HG03139 (cell line): ENCODE data around the gene LHPP.
A peak's percentile ranks its signal among the peaks of the same experiment; 100 is the strongest.
"Not testable (repeated sequence)": the region's sequence is repeated elsewhere in the genome, so short reads cannot be mapped to it uniquely, and the experiment has no call there.

Experiments
- ATAC-seq: cut with Tn5 transposase; IDR thresholded peaks from one replicate; pipeline ENCODE4 v1.9.1; 2021; ENCODE audit not compliant: unreplicated experiment

The LHPP gene

GRCh38 chr10:124461642-124462347 lies at the start of gene LHPP:
LHPP (plus strand) TSS chr10:124461823; CDS start chr10:124461863, 40 bp downstream.
- ATAC-seq = peak; percentile 93

GRCh38 chr10:124414076-124414475 lies 47.5 kb upstream of the LHPP start:
- ATAC-seq = no peak

GRCh38 chr10:124415210-124415609 lies 46.4 kb upstream of the LHPP start:
- ATAC-seq = no peak

GRCh38 chr10:124416733-124417132 lies 44.9 kb upstream of the LHPP start:
- no peak for ATAC-seq

- peak; percentile 17 for ATAC-seq
Observed at GRCh38 chr10:124417895-124418725, 43.5 kb upstream of the LHPP start.

- ATAC-seq = peak; percentile 93
Observed at GRCh38 chr10:124418726-124419501, 42.7 kb upstream of the LHPP start, which contains the start of gene OAT. OAT (minus strand) TSS chr10:124418923; CDS start chr10:124412171, 6,752 bp downstream.

GRCh38 chr10:124419635-124420034 lies 42.0 kb upstream of the LHPP start:
- no peak for ATAC-seq

GRCh38 chr10:124420254-124420653 lies 41.4 kb upstream of the LHPP start:
- no peak for ATAC-seq

- ATAC-seq = no peak
Observed at GRCh38 chr10:124422742-124423141, 38.9 kb upstream of the LHPP start.

- ATAC-seq = no peak
Observed at GRCh38 chr10:124423813-124424212, 37.8 kb upstream of the LHPP start.

GRCh38 chr10:124425227-124425962 lies 36.2 kb upstream of the LHPP start:
- no peak for ATAC-seq

GRCh38 chr10:124428207-124428777 lies 33.3 kb upstream of the LHPP start:
- no peak for ATAC-seq

GRCh38 chr10:124429576-124429975 lies 32.0 kb upstream of the LHPP start:
- no peak for ATAC-seq

- no peak for ATAC-seq
Observed at GRCh38 chr10:124430077-124430476, 31.5 kb upstream of the LHPP start.

- no peak for ATAC-seq
Observed at GRCh38 chr10:124433461-124433860, 28.2 kb upstream of the LHPP start.

GRCh38 chr10:124435683-124436082 lies 25.9 kb upstream of the LHPP start:
- ATAC-seq = not testable (repeated sequence)

- ATAC-seq = peak; percentile 69
Observed at GRCh38 chr10:124436191-124436638, 25.4 kb upstream of the LHPP start.

- ATAC-seq = not testable (repeated sequence)
Observed at GRCh38 chr10:124441694-124442093, 19.9 kb upstream of the LHPP start.

GRCh38 chr10:124446830-124447750 lies 14.5 kb upstream of the LHPP start:
- no peak for ATAC-seq
